ENCODE measurements around the gene PDE1A. TPM values are rescaled to one million over a fixed set of nuclear protein-coding genes. Genes with fewer than 3 reads are reported as not detected.

The PDE1A gene
- total RNA-seq, 4 donors from 2014 or later: 2.1 to 12.4 (median 2.8) TPM

- no peaks in the 10 kb centered on the region for H3K27me3 ChIP-seq
- H3K36me3 ChIP-seq: no peaks in the 10 kb centered on the region
- DNase-seq: no peak
- H3K4me1 ChIP-seq: no peaks in the 10 kb centered on the region
- TF ChIP-seq POLR2A (IDR thresholded peaks at IDR 0.05) (no peak), CTCF (IDR thresholded peaks at IDR 0.05) (no peak)
- no peak overlapping the region for H3K27ac ChIP-seq
- H3K4me3 ChIP-seq: no peak overlapping the region
- H3K9me3 ChIP-seq: no peaks in the 10 kb centered on the region
These were observed 71.0 kb downstream of the PDE1A start for GRCh38 chr2:182355815-182356214.

- Histone ChIP-seq H3K4me3 (no peak overlapping the region), H3K27me3 (no peaks in the 10 kb centered on the region), H3K36me3 (no peaks in the 10 kb centered on the region), H3K9me3 (no peaks in the 10 kb centered on the region), H3K27ac (no peak overlapping the region), H3K4me1 (no peaks in the 10 kb centered on the region)
- DNase-seq: no peak
- TF ChIP-seq POLR2A (IDR thresholded peaks at IDR 0.05) (no peak), CTCF (IDR thresholded peaks at IDR 0.05) (no peak)
These were observed 75.4 kb downstream of the PDE1A start for GRCh38 chr2:182351427-182351826.

GRCh38 chr2:182349268-182349667 lies 77.6 kb downstream of the PDE1A start:
- Histone ChIP-seq H3K36me3 (no peaks in the 10 kb centered on the region), H3K4me1 (no peaks in the 10 kb centered on the region), H3K4me3 (no peak overlapping the region), H3K27ac (no peak overlapping the region), H3K9me3 (no peaks in the 10 kb centered on the region), H3K27me3 (no peaks in the 10 kb centered on the region)
- TF ChIP-seq CTCF (IDR thresholded peaks at IDR 0.05) (no peak), POLR2A (IDR thresholded peaks at IDR 0.05) (no peak)
- no peak for DNase-seq

- Histone ChIP-seq H3K27me3 (no peaks in the 10 kb centered on the region), H3K4me3 (no peak overlapping the region), H3K4me1 (no peaks in the 10 kb centered on the region), H3K9me3 (no peaks in the 10 kb centered on the region), H3K36me3 (no peaks in the 10 kb centered on the region), H3K27ac (no peak overlapping the region)
- DNase-seq: no peak
- no peak for TF ChIP-seq POLR2A (IDR thresholded peaks at IDR 0.05)
- no peak for TF ChIP-seq CTCF (IDR thresholded peaks at IDR 0.05)
These were observed 81.5 kb downstream of the PDE1A start for GRCh38 chr2:182345384-182345783.

GRCh38 chr2:182330451-182331305 lies 96.2 kb downstream of the PDE1A start:
- Histone ChIP-seq H3K27me3 (no peaks in the 10 kb centered on the region), H3K9me3 (no peaks in the 10 kb centered on the region), H3K36me3 (no peaks in the 10 kb centered on the region), H3K27ac (no peak overlapping the region), H3K4me1 (no peaks in the 10 kb centered on the region), H3K4me3 (no peak overlapping the region)
- no peak for DNase-seq
- TF ChIP-seq POLR2A (IDR thresholded peaks at IDR 0.05) (no peak), CTCF (IDR thresholded peaks at IDR 0.05) (no peak)
